Heart left ventricle (tissue), 16 donors: ENCODE results near the gene NPPB. TPM values are rescaled to one million over a fixed set of nuclear protein-coding genes. Genes with fewer than 3 reads are reported as not detected.

Experiments used
- ATAC-seq, 4 donors: fragments of 200-7000 bp; cut with Tn5 transposase; one replicate each; pipeline ENCODE4 v1.9.1; 2020 to 2022; ENCODE audit warnings: moderate library complexity in 4 of 4, mild to moderate bottlenecking in 3 of 4, moderate number of reproducible peaks in 1 of 4
- DNase-seq, 5 donors: peaks; one replicate each; pipeline ENCODE4 v3.0.0-alpha.2; 2020
- H3K27ac ChIP-seq, 12 donors: fragments of 200-600 bp; sonication (generic) in 4 of 12; one replicate each; pipeline versions ENCODE4 v1.5.0 to v1.8.0; 2016 to 2022; ENCODE audit warnings: mild to moderate bottlenecking in 2 of 12
- H3K27me3 ChIP-seq, 9 donors: fragments of 200-600 bp; sonication (generic) in 2 of 9; one replicate each; pipeline versions ENCODE4 v1.5.1 to v1.8.0; 2016 to 2022; ENCODE audit warnings: mild to moderate bottlenecking in 3 of 9
- H3K36me3 ChIP-seq, 9 donors: fragments of 200-600 bp; sonication (generic) in 2 of 9; one replicate each; pipeline versions ENCODE4 v1.5.0 to v1.8.0; 2018 to 2022; ENCODE audit warnings: mild to moderate bottlenecking in 2 of 9
- H3K4me1 ChIP-seq, 12 donors: fragments of 200-600 bp; sonication (generic) in 4 of 12; one replicate each; pipeline versions ENCODE4 v1.5.0 to v1.8.0; 2016 to 2022; ENCODE audit warnings: mild to moderate bottlenecking in 3 of 12
- H3K4me3 ChIP-seq, 12 donors: fragments of 200-600 bp; sonication (generic) in 4 of 12; one replicate each; pipeline versions ENCODE4 v1.5.0 to v1.8.0; 2017 to 2022; ENCODE audit warnings: mild to moderate bottlenecking in 9 of 12, moderate library complexity in 4 of 12
- H3K9me3 ChIP-seq, 12 donors: fragments of 200-600 bp; sonication (generic) in 4 of 12; one replicate each; pipeline versions ENCODE4 v1.5.0 to v1.8.0; 2016 to 2022; ENCODE audit warnings: mild to moderate bottlenecking in 1 of 12
- POLR2A ChIP-seq, 2 donors: fragments of 450-650 bp; IDR thresholded peaks; one replicate each; pipeline ENCODE4 v1.6.1; 2017; ENCODE audit warnings: antibody characterized with exemption in 2 of 2, mild to moderate bottlenecking in 2 of 2, moderate library complexity in 2 of 2
- WGBS, 4 donors: extraction: QIAGEN DNeasy Blood & Tissue Kit in 2 of 4; methylation state at CpG; one replicate each; pipeline versions ENCODE4 v1.1.5 to v1.1.7; 2013 to 2018; 5-methylcytosine and 5-hydroxymethylcytosine counted together
- intact Hi-C, 10 donors: fragments of 100-400 bp; cut with DNase I; formaldehyde crosslinking; loops; one replicate each; pipeline versions ENCODE4 v1.11.1 to v1.14.2; 2022
- polyA plus RNA-seq, 2 donors: library from polyadenylated mRNA; stranded (reverse); fragments of 200-250 nt; gene quantifications; one replicate each; pipeline ENCODE4 v1.2.3, GENCODE V29; 2013
- total RNA-seq, 9 donors: library from RNA; depleted of rRNA in 2 of 9; stranded (reverse); fragments of >200 nt in 2 of 9; fragmentation: NEBNext Ultra II Directional in 3 of 9; extraction: Animal tissue kit (Norgen Biotek cat#: 25700) in 3 of 9; gene quantifications; one replicate each; pipeline versions ENCODE4 v1.1.0 to v1.2.4, GENCODE V29; 2016 to 2023
- TF ChIP-seq, protein P1 (sequence below), 12 donors: fragments of 200-600 bp; sonication (generic) in 4 of 12; IDR thresholded peaks; one replicate each; pipeline versions ENCODE4 v1.5.0 to v1.8.0; 2018 to 2022; ENCODE audit warnings: antibody characterized with exemption in 12 of 12, mild to moderate bottlenecking in 5 of 12
- donor health status: ischemic (EF 13 %, LVEDD 7.1; RV severe dilation, severe dysfunction).
- donor health status: healthy with polysubstance abuse.
- donor health status: DM: no; HTN: yes; CAD: no.
- donor health status: DM: no; HTN: no; CAD: no.
- donor health status: ischemic (EF 25% LVEDD 6.9; RV normal size, moderate dysfunction).
- donor health status: ischemic (EF 25% LVEDD 5.7; RV mildly dilated, moderate dysfunction).
- donor health status: healthy.
- donor health status: DM: yes; HTN: yes; CAD: no.
- donor health status: ischemic (EF 35%, LVEDD 5.7; RV mildly dilated, moderate dysfunction).
- donor health status: nonischemic (EF 11% LVEDD 7.7; RV severe dilation, severe dysfunction).
- donor health status: DM: yes; HTN: yes; CAD: no.
- donor health status: PGD.
- donor health status: ischemic (EF 29% LVEDD 5.4; RV normal size, mild dysfunction).
- donor health status: nonischemic (EF 23%, LVEDD 6.1; RV moderate dilation, normal function).

The NPPB gene
- total and polyA plus RNA-seq, 11 donors, result 14.4 to 7,924 (median 252) TPM

DNA sequence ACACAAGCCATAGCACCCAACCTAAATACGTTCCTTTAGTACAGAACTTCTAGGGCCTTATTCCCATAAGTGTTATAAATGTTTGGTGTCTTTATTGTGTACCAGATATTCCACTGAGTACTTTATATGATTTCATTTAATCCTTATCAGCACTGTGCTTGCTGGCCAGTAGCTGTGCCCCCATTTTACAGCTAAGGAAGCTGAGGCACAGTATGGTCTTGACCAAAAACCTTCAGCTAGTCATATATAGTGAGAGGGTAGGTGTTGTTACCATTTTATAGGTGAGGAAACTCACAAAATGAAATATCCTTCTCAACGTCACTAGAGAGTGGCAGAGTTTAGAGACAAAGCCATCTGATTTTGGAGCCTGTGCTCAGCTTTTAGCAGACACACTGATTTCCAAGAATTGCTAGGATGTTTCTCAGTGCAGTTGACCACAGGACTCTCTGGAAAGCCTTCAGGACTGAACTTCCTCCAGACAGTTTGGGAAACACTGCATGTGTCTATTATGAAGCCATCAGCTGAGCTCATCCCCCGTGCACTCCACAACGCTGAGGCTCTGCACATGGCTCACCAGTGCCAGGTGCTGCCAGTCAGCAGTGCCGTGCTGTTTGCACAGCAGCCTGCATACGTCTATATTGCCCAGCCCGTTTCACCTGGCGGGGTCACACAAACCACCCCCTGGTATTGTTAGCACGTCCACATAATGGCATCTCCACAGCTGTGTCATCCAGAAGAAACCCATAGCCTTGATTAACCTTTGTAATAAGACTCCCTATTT is 26.6 kb downstream of the NPPB start:
- DNase-seq (no peak), ATAC-seq (no peak)
- Histone ChIP-seq H3K9me3 (no peaks in the 10 kb centered on the region), H3K27ac (no peak overlapping the region), H3K27me3 (no peaks in the 10 kb centered on the region), H3K36me3 (peaks cover 7 to 100% (median 97%) of the 10 kb centered on the region in 9 donors), H3K4me1 (no peaks in the 10 kb centered on the region), H3K4me3 (no peak overlapping the region)
- TF ChIP-seq, protein P1, sequence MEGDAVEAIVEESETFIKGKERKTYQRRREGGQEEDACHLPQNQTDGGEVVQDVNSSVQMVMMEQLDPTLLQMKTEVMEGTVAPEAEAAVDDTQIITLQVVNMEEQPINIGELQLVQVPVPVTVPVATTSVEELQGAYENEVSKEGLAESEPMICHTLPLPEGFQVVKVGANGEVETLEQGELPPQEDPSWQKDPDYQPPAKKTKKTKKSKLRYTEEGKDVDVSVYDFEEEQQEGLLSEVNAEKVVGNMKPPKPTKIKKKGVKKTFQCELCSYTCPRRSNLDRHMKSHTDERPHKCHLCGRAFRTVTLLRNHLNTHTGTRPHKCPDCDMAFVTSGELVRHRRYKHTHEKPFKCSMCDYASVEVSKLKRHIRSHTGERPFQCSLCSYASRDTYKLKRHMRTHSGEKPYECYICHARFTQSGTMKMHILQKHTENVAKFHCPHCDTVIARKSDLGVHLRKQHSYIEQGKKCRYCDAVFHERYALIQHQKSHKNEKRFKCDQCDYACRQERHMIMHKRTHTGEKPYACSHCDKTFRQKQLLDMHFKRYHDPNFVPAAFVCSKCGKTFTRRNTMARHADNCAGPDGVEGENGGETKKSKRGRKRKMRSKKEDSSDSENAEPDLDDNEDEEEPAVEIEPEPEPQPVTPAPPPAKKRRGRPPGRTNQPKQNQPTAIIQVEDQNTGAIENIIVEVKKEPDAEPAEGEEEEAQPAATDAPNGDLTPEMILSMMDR (IDR thresholded peaks at IDR 0.05), result no peak
- TF ChIP-seq POLR2A (IDR thresholded peaks at IDR 0.05), result no peak
- 83 to 89% (median 85%) methylated on average over 4 to 9 of the region's 9 CpGs for WGBS, 4 donors
- intact Hi-C loops, result loop anchor here in 2 of 10 donors (10.0 kb wide), 1 partner anchor 133 kb away; no protein-coding TSS in a partner anchor

DNA sequence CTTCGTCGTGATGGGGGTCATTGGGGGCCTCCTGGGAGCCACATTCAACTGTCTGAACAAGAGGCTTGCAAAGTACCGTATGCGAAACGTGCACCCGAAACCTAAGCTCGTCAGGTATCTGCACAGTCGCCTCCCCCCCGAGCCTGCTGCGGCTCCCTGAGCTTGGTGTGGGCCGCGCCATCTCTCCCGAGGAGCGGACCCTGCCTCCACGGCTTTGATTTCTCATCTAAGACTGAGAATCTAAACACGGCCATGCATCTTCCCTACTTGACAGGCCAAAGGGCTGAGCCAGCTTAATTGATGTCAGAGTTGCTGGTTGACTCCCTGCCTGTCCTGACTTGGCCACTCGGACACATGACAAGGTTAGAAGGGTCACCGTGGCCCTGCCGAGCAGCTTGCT is 30.2 kb downstream of the NPPB start:
- H3K27me3 ChIP-seq, result no peaks in the 10 kb centered on the region
- intact Hi-C loops, result no loop called here
- H3K4me1 ChIP-seq, result no peaks in the 10 kb centered on the region
- no peak for TF ChIP-seq POLR2A (IDR thresholded peaks at IDR 0.05)
- TF ChIP-seq, protein P1 (IDR thresholded peaks at IDR 0.05), result no peak
- no peak overlapping the region for H3K27ac ChIP-seq
- peaks cover 0 to 100% (median 97%) of the 10 kb centered on the region in 9 donors for H3K36me3 ChIP-seq
- ATAC-seq (no peak), DNase-seq (no peak)
- no peak overlapping the region for H3K4me3 ChIP-seq
- H3K9me3 ChIP-seq, result no peaks in the 10 kb centered on the region
- WGBS, 4 donors, result 89 to 92% (median 90%) methylated on average over 19 of the region's 19 CpGs

DNA sequence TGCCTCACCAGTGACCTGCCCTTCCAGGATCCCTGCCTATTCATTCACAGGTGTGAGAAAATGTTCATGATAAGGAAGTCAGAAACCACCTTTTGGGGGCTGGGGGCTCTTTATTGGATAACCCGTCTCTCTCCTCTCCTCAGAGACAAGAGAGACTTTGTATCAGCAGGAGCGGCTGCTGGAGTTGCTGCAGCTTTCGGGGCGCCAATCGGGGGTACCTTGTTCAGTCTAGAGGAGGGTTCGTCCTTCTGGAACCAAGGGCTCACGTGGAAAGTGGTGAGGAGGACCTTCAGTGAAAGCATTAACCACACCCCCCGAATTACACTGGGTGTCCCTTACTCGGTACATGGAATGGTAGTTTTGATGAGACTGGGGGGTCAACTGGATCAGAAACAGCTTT is 31.8 kb downstream of the NPPB start:
- H3K9me3 ChIP-seq, result no peaks in the 10 kb centered on the region
- TF ChIP-seq, protein P1 (IDR thresholded peaks at IDR 0.05), result no peak
- TF ChIP-seq POLR2A (IDR thresholded peaks at IDR 0.05), result no peak
- ATAC-seq, result no peak
- 95 to 97% (median 96%) methylated on average over 9 of the region's 9 CpGs for WGBS, 4 donors
- intact Hi-C loops, result no loop called here
- no peak overlapping the region for H3K27ac ChIP-seq
- DNase-seq, result no peak
- no peaks in the 10 kb centered on the region for H3K27me3 ChIP-seq
- no peaks in the 10 kb centered on the region for H3K4me1 ChIP-seq
- no peak overlapping the region for H3K4me3 ChIP-seq
- peaks cover 0 to 100% (median 94%) of the 10 kb centered on the region in 9 donors for H3K36me3 ChIP-seq

DNA sequence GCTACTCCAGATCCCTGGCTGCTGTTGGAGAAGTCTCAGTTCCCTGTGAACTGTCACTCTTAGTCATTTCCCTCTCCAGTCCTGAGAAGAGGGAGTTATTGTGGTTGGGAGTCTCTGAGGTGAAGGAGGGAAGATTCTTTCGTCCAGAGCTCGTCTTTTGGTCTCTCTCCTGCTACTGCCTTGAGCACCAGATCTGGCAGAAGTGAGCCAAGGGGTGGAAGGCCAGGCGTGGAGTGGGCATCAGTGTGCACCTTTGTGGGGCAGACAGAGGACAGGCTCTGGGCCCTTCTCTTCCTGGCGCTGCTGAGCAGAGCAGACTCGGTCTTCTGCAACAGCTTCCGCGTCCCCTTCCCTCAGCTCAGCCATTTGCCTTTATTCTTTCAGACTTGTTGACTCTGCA is 33.6 kb downstream of the NPPB start:
- Histone ChIP-seq H3K27me3 (no peaks in the 10 kb centered on the region), H3K36me3 (peaks cover 0 to 100% (median 92%) of the 10 kb centered on the region in 9 donors), H3K4me3 (no peak overlapping the region), H3K27ac (no peak overlapping the region), H3K9me3 (no peaks in the 10 kb centered on the region), H3K4me1 (no peaks in the 10 kb centered on the region)
- intact Hi-C loops, result no loop called here
- 92 to 97% (median 92%) methylated on average over 7 of the region's 7 CpGs for WGBS, 4 donors
- ATAC-seq, result no peak
- no peak for TF ChIP-seq POLR2A (IDR thresholded peaks at IDR 0.05)
- TF ChIP-seq, protein P1 (IDR thresholded peaks at IDR 0.05), result no peak
- DNase-seq, result no peak
